Lower lobe of right lung (tissue), 2 donors: ENCODE results near the gene HMMR. TPM values are rescaled to one million over a fixed set of nuclear protein-coding genes. Genes with fewer than 3 reads are reported as not detected.
"Not testable (repeated sequence)": the region's sequence is repeated elsewhere in the genome, so short reads cannot be mapped to it uniquely, and the experiment has no call there.

Experiments
- ATAC-seq, 2 donors: fragments of 200-7000 bp; cut with Tn5 transposase; one replicate each; pipeline ENCODE4 v1.9.1; 2020 to 2022; ENCODE audit warnings: mild to moderate bottlenecking in 2 of 2, moderate library complexity in 2 of 2
- DNase-seq: peaks from one replicate; pipeline ENCODE4 v3.0.0-alpha.2; 2020
- H3K27ac ChIP-seq: fragments of 200-600 bp; one replicate; pipeline ENCODE4 v1.8.0; 2022
- H3K27me3 ChIP-seq: fragments of 200-600 bp; one replicate; pipeline ENCODE4 v1.8.0; 2022; ENCODE audit warnings: low read depth
- H3K36me3 ChIP-seq: fragments of 200-600 bp; one replicate; pipeline ENCODE4 v1.8.0; 2022; ENCODE audit warnings: mild to moderate bottlenecking
- H3K4me1 ChIP-seq: fragments of 200-600 bp; one replicate; pipeline ENCODE4 v1.8.0; 2022
- H3K4me3 ChIP-seq: fragments of 200-600 bp; one replicate; pipeline ENCODE4 v1.8.0; 2022; ENCODE audit warnings: mild to moderate bottlenecking
- H3K9me3 ChIP-seq: fragments of 200-600 bp; one replicate; pipeline ENCODE4 v1.8.0; 2022
- intact Hi-C: fragments of 100-400 bp; cut with DNase I; formaldehyde crosslinking; loops from one replicate; pipeline ENCODE4 v1.11.0; 2022
- long read RNA-seq: library from polyadenylated mRNA; unstranded; transcript quantifications from one replicate; pipeline ENCODE4 v2.0.0, GENCODE V29; 2021
- total RNA-seq: library from RNA; stranded (reverse); fragmentation: NEBNext Ultra II Directional; extraction: Animal tissue kit (Norgen Biotek cat#: 25700); gene quantifications from one replicate; pipeline ENCODE4 v1.2.1, GENCODE V29; 2021
- TF ChIP-seq, protein P1 (sequence below): fragments of 200-600 bp; IDR thresholded peaks from one replicate; pipeline ENCODE4 v1.8.0; 2022; ENCODE audit warnings: antibody characterized with exemption, mild to moderate bottlenecking
- donor health status: DM: no; HTN: yes; CAD: no; lungs with severe emphysema.

Gene HMMR, protein sequence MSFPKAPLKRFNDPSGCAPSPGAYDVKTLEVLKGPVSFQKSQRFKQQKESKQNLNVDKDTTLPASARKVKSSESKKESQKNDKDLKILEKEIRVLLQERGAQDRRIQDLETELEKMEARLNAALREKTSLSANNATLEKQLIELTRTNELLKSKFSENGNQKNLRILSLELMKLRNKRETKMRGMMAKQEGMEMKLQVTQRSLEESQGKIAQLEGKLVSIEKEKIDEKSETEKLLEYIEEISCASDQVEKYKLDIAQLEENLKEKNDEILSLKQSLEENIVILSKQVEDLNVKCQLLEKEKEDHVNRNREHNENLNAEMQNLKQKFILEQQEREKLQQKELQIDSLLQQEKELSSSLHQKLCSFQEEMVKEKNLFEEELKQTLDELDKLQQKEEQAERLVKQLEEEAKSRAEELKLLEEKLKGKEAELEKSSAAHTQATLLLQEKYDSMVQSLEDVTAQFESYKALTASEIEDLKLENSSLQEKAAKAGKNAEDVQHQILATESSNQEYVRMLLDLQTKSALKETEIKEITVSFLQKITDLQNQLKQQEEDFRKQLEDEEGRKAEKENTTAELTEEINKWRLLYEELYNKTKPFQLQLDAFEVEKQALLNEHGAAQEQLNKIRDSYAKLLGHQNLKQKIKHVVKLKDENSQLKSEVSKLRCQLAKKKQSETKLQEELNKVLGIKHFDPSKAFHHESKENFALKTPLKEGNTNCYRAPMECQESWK
- 1.9 TPM for total RNA-seq
- long read RNA-seq, partial matches to known transcripts: 0 of 2 reads
- long read RNA-seq, other reads (novel, unspliced or antisense): 0 of 2 reads

DNA sequence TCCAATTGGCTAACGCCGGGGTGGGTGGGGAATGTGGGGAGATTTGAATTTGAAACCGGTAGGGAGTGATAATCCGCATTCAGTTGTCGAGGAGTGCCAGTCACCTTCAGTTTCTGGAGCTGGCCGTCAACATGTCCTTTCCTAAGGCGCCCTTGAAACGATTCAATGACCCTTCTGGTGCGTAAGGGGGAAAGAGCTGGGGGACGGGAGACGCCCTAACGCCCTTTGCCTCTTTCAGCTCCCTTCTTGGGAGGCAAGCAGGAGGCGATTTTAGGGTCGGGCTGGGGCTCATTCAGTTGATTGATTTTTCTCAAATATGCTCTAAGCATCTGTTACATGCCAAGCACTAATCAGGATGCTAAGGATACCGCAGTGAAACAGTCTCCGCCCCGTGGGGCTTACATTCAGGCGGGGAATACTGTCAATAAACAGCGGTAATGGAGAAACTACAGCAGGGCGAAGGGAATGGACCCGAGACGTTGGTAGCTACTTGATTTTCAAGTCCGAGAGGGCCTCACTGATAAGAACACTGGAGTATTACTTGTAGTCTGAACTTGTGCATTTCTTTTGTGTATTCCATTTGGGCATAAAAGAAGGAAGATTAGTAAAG lies at the start of gene HMMR:
Gene HMMR, plus strand, starts transcription at position 71 of the 610 bp plus-strand sequence. Its CDS starts 61 bp downstream, at position 132.
- peak within 1 kb of the TSS; percentile 95 for H3K27ac ChIP-seq
- intact Hi-C loops: no loop called here
- H3K36me3 ChIP-seq: peaks cover 9% of the 10 kb centered on the region
- H3K4me1 ChIP-seq: peaks cover 25% of the 10 kb centered on the region
- H3K4me3 ChIP-seq: peak within 1 kb of the TSS; percentile 76
- no peaks in the 10 kb centered on the region for H3K27me3 ChIP-seq
- DNase-seq (no peak), ATAC-seq (no peak)
- TF ChIP-seq, protein P1, sequence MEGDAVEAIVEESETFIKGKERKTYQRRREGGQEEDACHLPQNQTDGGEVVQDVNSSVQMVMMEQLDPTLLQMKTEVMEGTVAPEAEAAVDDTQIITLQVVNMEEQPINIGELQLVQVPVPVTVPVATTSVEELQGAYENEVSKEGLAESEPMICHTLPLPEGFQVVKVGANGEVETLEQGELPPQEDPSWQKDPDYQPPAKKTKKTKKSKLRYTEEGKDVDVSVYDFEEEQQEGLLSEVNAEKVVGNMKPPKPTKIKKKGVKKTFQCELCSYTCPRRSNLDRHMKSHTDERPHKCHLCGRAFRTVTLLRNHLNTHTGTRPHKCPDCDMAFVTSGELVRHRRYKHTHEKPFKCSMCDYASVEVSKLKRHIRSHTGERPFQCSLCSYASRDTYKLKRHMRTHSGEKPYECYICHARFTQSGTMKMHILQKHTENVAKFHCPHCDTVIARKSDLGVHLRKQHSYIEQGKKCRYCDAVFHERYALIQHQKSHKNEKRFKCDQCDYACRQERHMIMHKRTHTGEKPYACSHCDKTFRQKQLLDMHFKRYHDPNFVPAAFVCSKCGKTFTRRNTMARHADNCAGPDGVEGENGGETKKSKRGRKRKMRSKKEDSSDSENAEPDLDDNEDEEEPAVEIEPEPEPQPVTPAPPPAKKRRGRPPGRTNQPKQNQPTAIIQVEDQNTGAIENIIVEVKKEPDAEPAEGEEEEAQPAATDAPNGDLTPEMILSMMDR: no peak
- no peaks in the 10 kb centered on the region for H3K9me3 ChIP-seq

DNA sequence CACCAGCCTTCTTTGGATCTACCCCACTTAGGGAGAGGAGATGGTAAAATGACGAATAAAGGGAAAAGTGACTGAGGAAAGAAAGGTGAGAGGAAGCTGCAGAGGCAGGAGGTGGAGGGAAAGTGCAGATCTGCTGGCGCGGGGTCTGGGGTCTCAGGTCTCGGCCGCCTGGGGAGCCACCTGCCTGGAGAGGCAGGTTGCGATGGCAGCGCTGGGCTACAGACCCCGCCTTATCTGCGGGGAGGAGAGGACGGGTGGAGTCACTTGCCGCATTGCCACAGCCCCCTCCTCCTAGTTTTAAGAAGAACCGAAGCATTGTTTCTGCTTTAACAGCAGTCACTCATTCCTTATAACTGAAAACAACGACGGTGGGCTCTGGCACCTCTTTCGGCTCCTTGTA lies 44.8 kb upstream of the HMMR start:
- intact Hi-C loops, DNase-seq, H3K27ac ChIP-seq, ATAC-seq, H3K27me3 ChIP-seq, H3K4me3 ChIP-seq, H3K9me3 ChIP-seq, H3K36me3 ChIP-seq, H3K4me1 ChIP-seq: not testable (repeated sequence)

DNA sequence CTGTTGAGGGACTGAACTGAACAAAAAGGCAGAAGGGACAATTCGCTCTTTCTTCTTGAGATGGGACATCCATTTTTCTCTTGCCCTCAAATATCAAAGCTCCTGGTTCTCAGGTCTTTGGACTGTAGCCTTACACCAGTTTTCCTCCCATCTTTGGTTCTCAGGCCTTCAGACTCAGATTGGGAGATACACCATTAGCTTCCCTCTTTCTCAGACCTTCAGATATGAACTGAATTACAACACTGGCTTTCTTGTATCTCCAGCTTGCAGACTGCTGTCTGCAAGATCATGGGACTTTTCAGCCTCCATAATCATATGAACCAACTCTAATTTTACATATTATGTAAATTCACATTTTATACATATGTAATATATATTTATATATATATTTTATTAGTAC lies 35.6 kb upstream of the HMMR start:
- no peak overlapping the region for H3K4me3 ChIP-seq
- no peaks in the 10 kb centered on the region for H3K36me3 ChIP-seq
- H3K27ac ChIP-seq: no peak overlapping the region
- intact Hi-C loops: no loop called here
- no peaks in the 10 kb centered on the region for H3K9me3 ChIP-seq
- ATAC-seq (no peak), DNase-seq (no peak)
- H3K27me3 ChIP-seq: no peaks in the 10 kb centered on the region
- H3K4me1 ChIP-seq: no peaks in the 10 kb centered on the region
- TF ChIP-seq, protein P1: no peak

DNA sequence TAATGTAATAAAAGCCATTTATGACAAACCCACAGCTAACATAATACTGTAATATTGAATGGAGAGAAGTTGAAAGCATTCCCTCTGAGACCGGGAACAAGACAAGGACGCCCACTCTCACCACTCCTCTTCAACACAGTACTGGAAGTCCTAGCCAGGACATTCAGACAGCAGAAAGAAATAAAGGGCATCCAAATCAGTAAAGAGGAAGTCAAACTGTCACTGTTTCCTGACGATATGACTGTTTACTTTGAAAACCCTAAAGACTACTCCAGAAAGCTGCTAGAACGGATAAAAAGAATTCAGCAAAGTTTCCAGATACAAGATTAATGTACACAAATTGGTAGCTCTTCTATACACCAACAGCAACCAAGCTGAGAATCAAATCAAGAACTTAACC lies 34.3 kb upstream of the HMMR start:
- H3K27ac ChIP-seq, intact Hi-C loops, H3K4me1 ChIP-seq, H3K27me3 ChIP-seq, H3K4me3 ChIP-seq, H3K9me3 ChIP-seq, DNase-seq, ATAC-seq, H3K36me3 ChIP-seq: not testable (repeated sequence)

DNA sequence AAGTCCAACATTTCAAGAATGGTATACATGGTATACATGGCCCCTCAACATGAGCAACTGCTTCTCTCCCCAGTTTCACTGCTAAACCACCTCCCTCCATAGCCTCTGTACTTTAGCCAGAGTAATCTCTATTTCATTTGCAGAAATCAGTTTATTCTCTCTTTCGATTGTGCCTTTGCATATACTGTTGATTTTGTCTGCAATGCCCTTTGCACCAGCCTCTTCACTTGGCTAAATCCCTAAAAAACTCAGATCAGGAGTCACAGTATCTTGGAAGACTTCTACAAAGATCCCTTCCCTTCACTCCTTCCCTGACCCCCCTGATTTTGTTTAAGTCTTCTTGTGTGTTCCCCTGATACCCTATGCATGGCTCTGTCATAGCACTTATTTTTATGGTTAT lies 27.9 kb upstream of the HMMR start:
- Histone ChIP-seq H3K36me3 (no peaks in the 10 kb centered on the region), H3K4me3 (no peak overlapping the region), H3K27ac (no peak overlapping the region), H3K9me3 (no peaks in the 10 kb centered on the region), H3K4me1 (no peaks in the 10 kb centered on the region), H3K27me3 (no peaks in the 10 kb centered on the region)
- TF ChIP-seq, protein P1: no peak
- intact Hi-C loops: no loop called here
- DNase-seq (no peak), ATAC-seq (no peak)

DNA sequence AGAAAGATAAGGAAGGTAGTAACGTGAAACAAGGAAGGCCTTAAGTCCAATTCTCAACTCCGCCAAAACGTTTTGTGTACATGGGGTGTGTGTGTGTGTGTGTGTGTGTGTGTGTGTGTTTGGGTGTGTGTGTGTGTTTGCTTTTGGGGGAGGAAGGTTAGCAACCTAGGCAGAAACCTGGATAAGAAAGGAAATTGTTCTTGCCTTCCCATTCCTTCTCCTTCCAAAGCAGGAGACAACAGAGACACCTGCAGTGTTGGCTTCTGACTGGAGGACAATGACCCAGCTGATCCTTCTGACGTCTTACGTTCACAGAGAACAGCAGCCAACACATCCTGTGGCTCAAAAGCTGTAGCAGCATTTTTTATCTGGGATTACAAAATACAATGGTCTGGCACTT lies 27.2 kb upstream of the HMMR start:
- TF ChIP-seq, protein P1: no peak
- H3K4me3 ChIP-seq: no peak overlapping the region
- no peak overlapping the region for H3K27ac ChIP-seq
- intact Hi-C loops: no loop called here
- H3K36me3 ChIP-seq: no peaks in the 10 kb centered on the region
- no peaks in the 10 kb centered on the region for H3K9me3 ChIP-seq
- DNase-seq (no peak), ATAC-seq (no peak)
- H3K27me3 ChIP-seq: no peaks in the 10 kb centered on the region
- peaks cover 2% of the 10 kb centered on the region for H3K4me1 ChIP-seq
